GM19438 (cell line): Measurements from ENCODE around the gene ZNF239.
"Not testable (repeated sequence)": the region's sequence is repeated elsewhere in the genome, so short reads cannot be mapped to it uniquely, and the experiment has no call there.

Experiments
- ATAC-seq: cut with Tn5 transposase; IDR thresholded peaks from one replicate; pipeline ENCODE4 v1.9.1; 2021; ENCODE audit warnings: low read depth; ENCODE audit not compliant: unreplicated experiment

Gene ZNF239

DNA sequence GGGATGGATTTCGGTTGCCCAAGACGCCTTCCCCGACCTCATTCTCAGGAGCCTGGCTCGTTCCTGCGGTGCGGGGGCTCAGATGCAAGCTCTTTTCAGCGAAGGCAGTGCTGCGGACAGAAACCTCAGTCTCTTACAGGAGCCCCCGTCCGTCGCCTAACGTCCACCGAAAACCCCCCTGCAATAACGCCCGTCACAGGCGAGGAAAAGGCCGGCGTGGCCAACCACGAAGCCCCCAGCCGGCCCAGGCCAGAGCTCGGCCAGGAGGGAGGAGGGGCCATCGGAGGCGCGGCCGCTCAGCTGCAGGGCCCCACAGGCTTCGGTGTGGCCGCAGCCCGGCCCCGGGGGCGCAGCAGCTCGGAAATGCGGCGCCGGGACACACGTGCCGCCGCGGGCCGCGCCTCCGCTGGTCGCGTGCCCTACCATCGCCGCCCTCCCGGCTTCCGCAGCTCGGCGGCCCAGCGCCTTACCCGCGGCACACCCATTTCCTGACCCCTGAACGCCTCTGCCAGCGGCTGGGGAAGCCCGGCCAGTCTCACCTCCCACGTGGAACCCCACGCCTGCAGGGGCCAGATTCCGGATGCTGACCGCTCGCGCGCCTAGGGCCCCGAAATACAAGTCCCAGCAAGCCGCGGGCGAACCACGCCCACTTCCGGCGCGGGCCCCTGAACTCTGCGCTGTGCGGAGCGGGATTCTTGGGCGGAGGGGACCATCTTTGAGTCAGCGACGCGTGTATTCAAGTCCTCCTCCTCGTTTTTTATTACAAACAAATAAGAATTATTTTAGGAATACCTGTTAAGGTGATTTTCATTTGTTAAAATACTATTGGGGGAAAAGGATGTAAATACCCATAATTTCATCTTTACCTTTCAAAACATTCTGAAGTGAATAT, at the start of gene ZNF239:
Gene ZNF239 (minus strand): TSS at position 616 of the 892 bp plus-strand sequence. CDS start 16,537 bp downstream, outside the sequence.
- peak; percentile 96 for ATAC-seq

DNA sequence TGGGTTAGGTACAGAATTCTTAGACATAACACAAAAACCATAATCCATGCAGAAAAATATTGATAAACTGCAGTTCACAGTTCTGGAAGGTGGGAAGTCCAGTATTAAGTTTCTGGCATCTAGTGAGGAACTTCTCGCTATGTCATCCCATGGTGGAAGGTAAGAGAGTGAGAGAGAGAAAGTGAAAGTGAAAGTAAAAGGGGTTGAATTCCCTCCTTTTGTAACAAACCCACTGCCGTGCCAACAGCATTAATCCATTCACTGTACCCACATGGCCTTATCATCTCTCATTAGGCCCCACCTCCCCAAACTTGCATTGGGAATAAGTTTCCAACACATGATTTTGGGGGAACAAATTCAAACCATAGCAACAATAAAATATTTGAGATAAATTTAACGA, 48.9 kb upstream of the ZNF239 start:
- ATAC-seq = no peak

DNA sequence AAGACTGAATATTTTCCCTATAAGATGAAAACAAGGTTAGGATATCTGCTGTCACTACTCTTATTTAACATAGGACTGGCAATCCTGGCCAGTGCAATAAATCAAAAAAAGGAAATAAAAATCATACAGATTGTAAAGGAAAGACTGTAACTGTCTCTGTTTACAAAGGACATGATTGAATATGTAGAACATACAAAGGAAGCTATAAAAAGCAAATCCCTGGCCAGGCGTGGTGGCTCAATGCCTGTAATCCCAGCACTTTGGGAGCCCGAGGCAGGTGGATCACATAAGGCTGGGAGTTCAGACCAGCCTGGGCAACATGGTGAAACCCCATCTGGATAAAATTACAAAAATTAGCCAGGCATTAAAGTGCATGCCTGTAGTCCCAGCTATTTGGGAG, 47.6 kb upstream of the ZNF239 start:
- no peak for ATAC-seq

DNA sequence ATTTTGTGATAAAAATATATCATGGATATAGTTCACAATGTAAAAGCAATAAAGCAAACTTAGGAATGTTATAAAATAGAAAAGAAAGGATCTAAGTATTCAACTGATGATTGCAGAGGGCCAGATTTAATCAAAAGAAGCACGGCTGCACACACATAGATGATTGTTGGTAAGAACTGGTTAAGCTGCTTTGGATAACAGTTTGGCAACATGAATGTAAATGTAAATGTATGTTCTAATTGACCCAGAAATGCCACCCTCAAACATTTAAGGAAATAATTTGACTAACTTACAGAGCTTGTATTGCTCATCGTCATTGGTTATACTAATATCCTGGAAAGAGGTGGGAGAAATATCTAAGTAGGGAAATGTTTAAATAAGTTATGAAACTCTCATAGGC, 45.0 kb upstream of the ZNF239 start:
- ATAC-seq = no peak

- no peak for ATAC-seq
Observed at GRCh38 chr10:43616697-43617370, 42.4 kb upstream of the ZNF239 start.

DNA sequence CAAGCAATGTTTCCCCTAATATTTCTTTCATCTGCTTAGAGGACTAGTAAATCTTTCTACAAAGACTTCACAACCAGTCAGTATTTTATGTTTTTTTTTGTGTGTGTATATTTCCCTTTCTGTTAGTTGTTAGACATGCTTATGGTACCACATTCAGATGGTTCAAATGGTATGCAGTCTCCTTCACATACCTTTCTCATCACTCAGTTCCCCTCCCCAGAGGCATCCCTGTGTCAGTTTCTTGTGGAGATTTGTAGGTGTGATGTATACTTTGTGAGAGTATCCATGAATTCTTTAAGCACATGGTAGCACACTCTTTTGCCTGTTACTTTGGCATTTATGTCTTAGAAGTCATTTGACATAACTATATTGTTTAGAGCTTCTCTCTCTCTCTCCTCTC, 36.2 kb upstream of the ZNF239 start:
- no peak for ATAC-seq

DNA sequence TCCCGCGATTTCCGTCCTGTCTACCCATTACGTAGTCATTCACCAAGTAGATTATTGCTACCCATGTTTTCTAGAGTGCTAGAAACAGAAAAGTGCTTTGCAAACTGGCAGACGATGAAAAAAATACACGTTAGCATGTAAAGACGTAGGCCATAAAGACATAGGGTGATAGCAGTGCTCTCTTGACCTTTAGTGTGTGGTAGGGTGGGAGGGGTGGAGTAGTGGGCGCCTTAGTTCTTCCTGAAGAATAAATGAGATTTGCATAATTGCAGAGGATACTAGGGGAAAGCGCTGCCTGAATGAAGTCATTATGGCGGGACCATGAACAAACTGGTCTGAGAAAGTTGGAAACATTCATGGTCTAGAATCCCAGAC, 32.8 kb upstream of the ZNF239 start:
- ATAC-seq = no peak

GRCh38 chr10:43606323-43607198, 32.1 kb upstream of the ZNF239 start, which contains the start of gene ZNF485:
TSS of gene ZNF485 (plus strand) at chr10:43606438. CDS start at chr10:43607051, 613 bp downstream.
- ATAC-seq = peak; percentile 100

GRCh38 chr10:43605850-43606322, 31.5 kb upstream of the ZNF239 start:
- peak; percentile 26 for ATAC-seq

DNA sequence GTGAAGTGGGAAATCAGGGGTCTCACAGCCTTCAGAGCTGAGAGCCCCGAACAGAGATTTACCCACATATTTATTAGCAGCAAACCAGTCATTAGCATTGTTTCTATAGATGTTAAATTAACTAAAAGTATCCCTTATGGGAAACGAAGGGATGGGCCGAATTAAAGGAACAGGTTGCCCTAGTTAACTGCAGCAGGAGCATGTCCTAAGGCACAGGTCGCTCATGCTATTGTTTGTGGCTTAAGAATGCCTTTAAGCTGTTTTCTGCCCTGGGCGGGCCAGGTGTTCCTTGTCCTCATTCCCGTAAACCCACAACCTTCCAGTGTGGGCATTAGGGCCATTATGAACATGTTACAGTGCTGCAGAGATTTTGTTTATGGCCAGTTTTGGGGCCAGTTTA, 27.2 kb upstream of the ZNF239 start:
- not testable (repeated sequence) for ATAC-seq

DNA sequence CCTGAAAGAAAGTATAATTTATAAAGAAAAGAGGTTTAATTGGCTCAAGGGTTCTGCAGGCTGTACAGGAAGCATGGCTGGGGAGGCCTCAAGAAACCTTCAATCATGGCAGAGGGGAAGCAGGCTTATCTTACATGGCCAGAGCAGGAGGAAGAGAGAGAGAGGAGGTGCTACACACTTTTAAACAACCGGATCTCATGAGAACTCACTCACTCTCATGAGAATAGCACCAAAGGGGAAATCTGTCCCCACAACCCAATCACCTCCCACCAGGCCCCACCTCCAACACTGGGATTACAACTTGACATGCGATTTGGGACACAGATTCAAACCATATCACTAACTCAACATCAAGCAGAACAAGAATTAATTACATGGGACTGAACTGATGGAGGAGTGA, 24.9 kb upstream of the ZNF239 start:
- ATAC-seq = no peak

- ATAC-seq = no peak
Observed at GRCh38 chr10:43598446-43598845, 24.0 kb upstream of the ZNF239 start.

DNA sequence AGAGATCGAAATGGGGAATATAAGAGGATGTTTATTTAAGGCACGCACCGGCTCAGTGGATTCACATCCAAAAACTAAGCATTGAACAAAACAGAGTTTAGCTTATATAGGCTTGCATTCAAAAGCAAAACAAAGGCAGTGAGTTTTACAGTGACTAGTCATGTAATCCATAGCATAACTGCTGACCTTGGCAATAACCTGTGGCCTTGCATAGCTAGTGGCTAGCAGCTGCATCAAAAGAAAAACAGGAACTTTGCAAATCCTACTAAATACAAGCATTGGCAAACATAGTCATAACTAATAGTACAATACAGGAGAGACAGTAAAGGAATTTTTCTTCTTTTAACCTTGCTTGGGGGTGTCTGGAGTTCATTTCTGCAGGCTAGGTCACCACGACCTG, 22.1 kb upstream of the ZNF239 start:
- no peak for ATAC-seq

- ATAC-seq = peak; percentile 58
Observed at GRCh38 chr10:43595739-43596298, 21.4 kb upstream of the ZNF239 start.

- ATAC-seq = peak; percentile 91
Observed at GRCh38 chr10:43594944-43595589, 20.7 kb upstream of the ZNF239 start.

GRCh38 chr10:43591303-43591904, 17.0 kb upstream of the ZNF239 start:
- ATAC-seq = no peak

DNA sequence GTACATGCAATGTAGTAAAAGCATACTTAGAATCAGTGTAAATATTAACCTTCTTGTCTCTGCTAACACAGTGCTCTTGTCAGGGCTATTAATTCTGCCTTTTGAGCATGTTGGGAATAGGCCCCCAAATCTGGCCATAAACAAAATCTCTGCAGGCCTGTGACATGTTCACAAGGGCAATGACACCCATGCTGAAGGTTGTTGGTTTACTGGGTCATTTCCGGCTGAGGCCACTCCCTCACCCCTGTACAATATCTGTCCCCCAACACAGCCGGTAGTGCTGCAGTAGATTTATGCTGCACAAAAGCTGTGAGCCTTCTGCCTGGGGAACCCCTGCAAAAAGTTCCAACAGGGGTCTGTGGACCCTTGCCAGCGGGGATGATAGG, 12.3 kb upstream of the ZNF239 start:
- ATAC-seq = not testable (repeated sequence)

GRCh38 chr10:43585981-43586729, 11.7 kb upstream of the ZNF239 start:
- ATAC-seq = no peak

DNA sequence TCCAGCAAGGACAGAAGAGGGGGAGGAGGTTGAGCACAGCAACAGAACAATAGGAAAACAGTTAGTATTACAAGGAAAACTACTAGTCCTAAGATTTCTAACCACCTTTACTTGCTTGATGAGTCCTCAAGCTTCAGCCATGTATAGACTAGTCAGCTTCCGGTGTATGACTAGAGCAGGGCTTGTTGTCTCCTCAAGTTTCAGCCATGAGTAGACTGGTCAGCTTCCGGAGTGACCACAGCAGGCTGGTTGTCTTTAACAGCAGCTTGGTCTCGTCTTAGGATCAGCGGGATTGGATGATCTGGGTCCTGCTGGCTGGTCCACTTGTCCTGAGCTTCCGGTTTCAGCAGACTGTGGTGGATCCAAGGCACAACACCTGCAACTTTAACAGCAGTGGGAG, 10.6 kb upstream of the ZNF239 start:
- ATAC-seq = no peak
